SK-N-SH treated with all-trans-retinoic acid at 6 μM for 48 hours (cell line): Measurements from ENCODE around the gene CNOT8.

Experiments
- ATAC-seq: fragments of 200-7000 bp; cut with Tn5 transposase; 3 replicates; pipeline ENCODE4 v1.9.1; 2020; ENCODE audit warnings: mild to moderate bottlenecking, moderate library complexity
- ARNTL ChIP-seq: fragments of 450-650 bp; formaldehyde crosslinking; IDR thresholded peaks from 2 replicates; pipeline ENCODE4 v1.5.0; 2020; ENCODE audit warnings: low read depth, mild to moderate bottlenecking, moderate library complexity, borderline replicate concordance
- CREB5 ChIP-seq: fragments of 250-450 bp; sonication (Bioruptor Pico); IDR thresholded peaks from 2 replicates; pipeline ENCODE4 v1.5.1; 2020; ENCODE audit warnings: low read depth, mild to moderate bottlenecking, moderate library complexity
- ESRRG ChIP-seq: fragments of 250-450 bp; sonication (Bioruptor Pico); IDR thresholded peaks from 2 replicates; pipeline ENCODE4 v1.6.1; 2021; ENCODE audit warnings: mild to moderate bottlenecking
- GLIS3 ChIP-seq: fragments of 250-450 bp; sonication (Bioruptor Pico); IDR thresholded peaks from 2 replicates; pipeline ENCODE4 v1.5.0; 2020; ENCODE audit warnings: mild to moderate bottlenecking, moderate library complexity
- ISL1 ChIP-seq: fragments of 250-450 bp; sonication (Bioruptor Pico); IDR thresholded peaks from 2 replicates; pipeline ENCODE4 v2.1.2; 2022; ENCODE audit warnings: mild to moderate bottlenecking, moderate library complexity
- OSR1 ChIP-seq: fragments of 250-450 bp; sonication (Bioruptor Pico); IDR thresholded peaks from 2 replicates; pipeline ENCODE4 v1.8.0; 2022; ENCODE audit warnings: moderate library complexity, mild to moderate bottlenecking, inconsistent platforms
- PATZ1 ChIP-seq: fragments of 250-450 bp; sonication (Bioruptor Pico); IDR thresholded peaks from 2 replicates; pipeline ENCODE4 v1.8.0; 2020; ENCODE audit warnings: mild to moderate bottlenecking, moderate library complexity, borderline replicate concordance
- PPARA ChIP-seq: fragments of 250-450 bp; sonication (Bioruptor Pico); IDR thresholded peaks from 2 replicates; pipeline ENCODE4 v1.5.0; 2020; ENCODE audit warnings: mild to moderate bottlenecking, borderline replicate concordance
- RARB ChIP-seq: fragments of 250-450 bp; sonication (Bioruptor Pico); IDR thresholded peaks from 2 replicates; pipeline ENCODE4 v1.8.0; 2021; ENCODE audit warnings: mild to moderate bottlenecking, moderate library complexity
- SNAI2 ChIP-seq: fragments of 250-450 bp; sonication (Bioruptor Pico); IDR thresholded peaks from 2 replicates; pipeline ENCODE4 v1.5.0; 2020; ENCODE audit warnings: mild to moderate bottlenecking, moderate library complexity
- TCF4 ChIP-seq: fragments of 250-450 bp; sonication (Bioruptor Pico); IDR thresholded peaks from 2 replicates; pipeline ENCODE4 v1.8.0; 2021; ENCODE audit warnings: mild to moderate bottlenecking, moderate library complexity, borderline replicate concordance
- TOX ChIP-seq: fragments of 250-450 bp; sonication (Bioruptor Pico); IDR thresholded peaks from 2 replicates; pipeline ENCODE4 v1.8.0; 2021; ENCODE audit warnings: mild to moderate bottlenecking, moderate library complexity, borderline replicate concordance
- TSHZ2 ChIP-seq: fragments of 250-450 bp; sonication (Bioruptor Pico); IDR thresholded peaks from 2 replicates; pipeline ENCODE4 v1.5.0; 2020; ENCODE audit warnings: mild to moderate bottlenecking, moderate library complexity
- ZC3H10 ChIP-seq: fragments of 250-450 bp; sonication (Bioruptor Pico); IDR thresholded peaks from 2 replicates; pipeline ENCODE4 v1.5.1; 2021; ENCODE audit warnings: mild to moderate bottlenecking, moderate library complexity
- ZFP3 ChIP-seq: fragments of 250-450 bp; sonication (Bioruptor Pico); IDR thresholded peaks from 2 replicates; pipeline ENCODE4 v1.5.0; 2020; ENCODE audit warnings: mild to moderate bottlenecking, moderate library complexity
- ZNF70 ChIP-seq: fragments of 450-650 bp; formaldehyde crosslinking; IDR thresholded peaks from 2 replicates; pipeline ENCODE4 v1.5.0; 2020; ENCODE audit warnings: mild to moderate bottlenecking, moderate library complexity
- TF ChIP-seq, protein P1 (sequence below): fragments of 250-450 bp; sonication (Bioruptor Pico); IDR thresholded peaks from 2 replicates; pipeline ENCODE4 v1.8.0; 2021; ENCODE audit warnings: low read depth, mild to moderate bottlenecking, moderate library complexity, borderline replicate concordance

The CNOT8 gene

DNA sequence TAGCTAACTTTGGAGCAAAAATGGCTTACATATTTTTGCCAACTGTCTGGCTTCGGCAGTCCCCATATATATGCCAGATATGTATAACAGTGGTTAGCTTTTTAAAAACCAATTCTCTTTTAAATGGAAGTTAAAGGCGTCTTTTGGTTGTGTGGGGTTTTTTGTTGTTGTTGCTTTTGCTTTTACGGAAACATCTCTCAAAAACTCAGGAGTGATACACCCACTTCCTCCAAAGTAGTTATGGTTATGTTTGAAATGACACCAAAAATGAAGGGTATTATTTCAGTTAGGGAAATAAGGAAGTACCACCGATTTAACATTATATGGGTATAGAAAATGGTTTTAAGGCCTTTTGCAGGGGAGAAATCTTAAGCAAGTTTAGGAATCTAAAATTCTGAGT is 2.3 kb downstream of the CNOT8 start:
- TF ChIP-seq CREB5 (no peak), SNAI2 (CRISPR knock-in tag) (no peak), ZC3H10 (CRISPR knock-in tag) (no peak), RARB (CRISPR knock-in tag) (no peak), OSR1 (CRISPR knock-in tag) (no peak), TOX (no peak)
- no peak for ATAC-seq

DNA sequence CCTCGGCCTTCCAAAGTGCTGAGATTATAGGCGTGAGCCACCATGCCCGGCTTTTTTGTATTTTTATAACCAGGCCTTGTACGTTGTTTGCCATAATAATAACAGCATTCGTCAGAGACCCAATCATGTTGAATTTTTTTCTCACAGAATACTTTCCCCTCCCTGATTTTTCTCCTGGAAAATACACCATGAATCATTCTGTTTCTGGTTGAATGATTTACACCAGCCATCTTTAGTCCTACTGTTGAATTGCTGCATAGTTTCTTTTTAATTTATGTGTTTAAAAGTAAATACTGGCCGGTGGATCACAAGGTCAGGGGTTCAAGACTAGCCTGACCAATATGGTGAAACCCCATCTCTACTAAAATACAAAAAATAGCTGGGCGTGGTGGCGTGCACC is 3.5 kb downstream of the CNOT8 start:
- ATAC-seq = no peak

GRCh38 chr5:154862766-154863165 is 4.3 kb downstream of the CNOT8 start:
- TF ChIP-seq ZFP3 (CRISPR knock-in tag) (no peak), GLIS3 (CRISPR knock-in tag) (no peak), RARB (CRISPR knock-in tag) (no peak), PPARA (CRISPR knock-in tag) (no peak), ZC3H10 (CRISPR knock-in tag) (no peak), CREB5 (no peak), TCF4 (no peak), PATZ1 (no peak), SNAI2 (CRISPR knock-in tag) (no peak), ZNF70 (CRISPR knock-in tag) (no peak), ESRRG (no peak), TSHZ2 (CRISPR knock-in tag) (no peak), ISL1 (no peak)
- ATAC-seq = no peak

More for the DNA sequence above, 3.5 kb downstream of the CNOT8 start:
- TF ChIP-seq TCF4 = no peak
- TF ChIP-seq, protein P1, sequence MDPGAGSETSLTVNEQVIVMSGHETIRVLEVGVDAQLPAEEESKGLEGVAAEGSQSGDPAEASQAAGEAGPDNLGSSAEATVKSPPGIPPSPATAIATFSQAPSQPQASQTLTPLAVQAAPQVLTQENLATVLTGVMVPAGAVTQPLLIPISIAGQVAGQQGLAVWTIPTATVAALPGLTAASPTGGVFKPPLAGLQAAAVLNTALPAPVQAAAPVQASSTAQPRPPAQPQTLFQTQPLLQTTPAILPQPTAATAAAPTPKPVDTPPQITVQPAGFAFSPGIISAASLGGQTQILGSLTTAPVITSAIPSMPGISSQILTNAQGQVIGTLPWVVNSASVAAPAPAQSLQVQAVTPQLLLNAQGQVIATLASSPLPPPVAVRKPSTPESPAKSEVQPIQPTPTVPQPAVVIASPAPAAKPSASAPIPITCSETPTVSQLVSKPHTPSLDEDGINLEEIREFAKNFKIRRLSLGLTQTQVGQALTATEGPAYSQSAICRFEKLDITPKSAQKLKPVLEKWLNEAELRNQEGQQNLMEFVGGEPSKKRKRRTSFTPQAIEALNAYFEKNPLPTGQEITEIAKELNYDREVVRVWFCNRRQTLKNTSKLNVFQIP (CRISPR knock-in tag) = no peak
- no peak for TF ChIP-seq ARNTL (CRISPR knock-in tag)
- no peak for TF ChIP-seq TSHZ2 (CRISPR knock-in tag)
